K562 (cell line): ENCODE measurements around the gene IL18RAP. TPM values are rescaled to one million over a fixed set of nuclear protein-coding genes. Genes with fewer than 3 reads are reported as not detected.

Experiments used
- ATAC-seq: fragments of 200-7000 bp; cut with Tn5 transposase; 3 replicates; pipeline ENCODE4 v1.9.1; 2020; ENCODE audit warnings: moderate library complexity
- BruUV-seq: library from RNA; stranded (reverse); fragments of 400-500 nt; replicated peaks from 2 replicates; lab custom pipeline; 2021; lab: Mats Ljungman, UMichigan
- CTCF ChIA-PET: fragments of 300-600 bp; formaldehyde crosslinking; extraction: SDS; loops from one replicate; lab custom pipeline; 2021; ENCODE audit warnings: low intra/inter-chr PET ratio; lab: Yijun Ruan, JAX
- POLR2A ChIA-PET: fragments of 300-600, 350-650 bp; sonication (Branson Sonifier 250); formaldehyde crosslinking; extraction: SDS; loops from one replicate; lab custom pipeline; 2021; ENCODE audit warnings: antibody characterized with exemption, inconsistent platforms; lab: Yijun Ruan, JAX
- DNase-seq, 4 experiments: peaks; one replicate each; pipeline versions ENCODE4 v3.0.0 to v3.0.0-alpha.2; 2011 to 2018; ENCODE audit warnings: low spot score in 3 of 4, mixed read lengths in 3 of 4; ENCODE audit errors: extremely low read depth in 1 of 4
- FAIRE-seq: peaks from 2 replicates; lab custom pipeline; 2011; peaks lifted over from hg19 to GRCh38; lab: Jason Lieb, UNC
- H2AFZ ChIP-seq: 2 replicates; pipeline ENCODE4 v1.6.0; 2011; ENCODE audit warnings: low read depth, low read length, control low read depth, inconsistent platforms
- H3K27ac ChIP-seq: fragments of 200-600 bp; 3 replicates; pipeline ENCODE4 v1.8.0; 2011; ENCODE audit warnings: low read depth, mild to moderate bottlenecking, control low read depth, inconsistent platforms, low read length, moderate library complexity, mixed read lengths; ENCODE audit errors: extremely low read depth
- H3K27me3 ChIP-seq, 2 experiments: fragments of 300-600 bp in 1 of 2; 2 replicates in 1 of 2; 3 replicates in 1 of 2; pipeline versions ENCODE4 v1.6.0 to v1.8.0; 2011; ENCODE audit warnings: inconsistent platforms in 2 of 2, low read length in 2 of 2, mild to moderate bottlenecking in 1 of 2, mixed read lengths in 1 of 2, moderate library complexity in 1 of 2; ENCODE audit not compliant: control insufficient read depth in 2 of 2, insufficient read depth in 2 of 2
- H3K36me3 ChIP-seq: fragments of 300-600 bp; 3 replicates; pipeline ENCODE4 v1.8.0; 2011; ENCODE audit warnings: mild to moderate bottlenecking, low read length, inconsistent platforms; ENCODE audit not compliant: control insufficient read depth, insufficient read depth
- H3K4me1 ChIP-seq, 2 experiments: fragments of 200-600 bp in 1 of 2; replicated peaks in 1 of 2; 2 replicates in 1 of 2; 3 replicates in 1 of 2; pipeline versions ENCODE4 v1.5.1 to v1.8.0; 2011; ENCODE audit warnings: inconsistent platforms in 2 of 2, low read length in 2 of 2, mild to moderate bottlenecking in 1 of 2, mixed read lengths in 1 of 2, moderate library complexity in 1 of 2; ENCODE audit not compliant: control insufficient read depth in 2 of 2, insufficient read depth in 2 of 2
- H3K4me2 ChIP-seq: 2 replicates; pipeline ENCODE4 v1.6.1; 2011; ENCODE audit warnings: low read length, control low read depth, inconsistent platforms, mixed read lengths; ENCODE audit not compliant: insufficient read depth
- H3K4me3 ChIP-seq: fragments of 200-600 bp; sonication (generic), shearing (Covaris generic); 2 replicates; pipeline ENCODE4 v1.5.1; 2016; ENCODE audit warnings: control low read depth, inconsistent platforms
- H3K79me2 ChIP-seq: fragments of 200-600 bp; 3 replicates; pipeline ENCODE4 v1.8.0; 2011; ENCODE audit warnings: low read length, inconsistent platforms; ENCODE audit not compliant: control insufficient read depth, insufficient read depth
- H3K9ac ChIP-seq, 2 experiments: 2 replicates each; pipeline versions ENCODE4 v1.6.0 to v1.6.1; 2011; ENCODE audit warnings: low read depth in 2 of 2, low read length in 2 of 2, control low read depth in 1 of 2, inconsistent platforms in 1 of 2, mild to moderate bottlenecking in 1 of 2, mixed read lengths in 1 of 2; ENCODE audit not compliant: insufficient read depth in 1 of 2
- H3K9me1 ChIP-seq: one replicate; pipeline ENCODE4 v1.6.0; 2011; ENCODE audit warnings: inconsistent platforms, mild to moderate bottlenecking, low read length, moderate library complexity; ENCODE audit not compliant: control insufficient read depth, insufficient read depth
- H3K9me3 ChIP-seq: replicated peaks from 2 replicates; pipeline ENCODE4 v1.5.1; 2011; ENCODE audit warnings: low read depth, low read length, inconsistent platforms; ENCODE audit not compliant: control insufficient read depth, insufficient read depth
- H4K20me1 ChIP-seq: replicated peaks from 2 replicates; pipeline ENCODE4 v1.6.1; 2011; ENCODE audit warnings: low read length, inconsistent platforms, mixed read lengths; ENCODE audit not compliant: control insufficient read depth, insufficient read depth
- ARID3A ChIP-seq: IDR thresholded peaks from 2 replicates; pipeline ENCODE4 v1.6.1; 2012; ENCODE audit warnings: low read depth, low read length, improper control_type of control experiment, borderline replicate concordance
- CXXC5 ChIP-seq: fragments of 250-450 bp; sonication (Bioruptor Pico); IDR thresholded peaks from 2 replicates; pipeline ENCODE4 v1.8.0; 2022; ENCODE audit warnings: inconsistent platforms, mild to moderate bottlenecking, moderate library complexity
- DDX20 ChIP-seq: fragments of 450-650 bp; IDR thresholded peaks from 2 replicates; pipeline ENCODE4 v1.6.1; 2016; ENCODE audit warnings: missing genetic modification characterization, low read depth, mild to moderate bottlenecking, missing compliant biosample characterization, moderate library complexity
- GTF2A2 ChIP-seq: IDR thresholded peaks from 2 replicates; pipeline ENCODE4 v1.6.1; 2016; ENCODE audit warnings: mild to moderate bottlenecking, missing genetic modification characterization, missing compliant biosample characterization
- HBP1 ChIP-seq: fragments of 450-650 bp; formaldehyde crosslinking; IDR thresholded peaks from 2 replicates; pipeline ENCODE4 v1.4.0; 2022; ENCODE audit warnings: missing genetic modification characterization
- MITF ChIP-seq: IDR thresholded peaks from 2 replicates; pipeline ENCODE4 v1.6.1; 2014; ENCODE audit warnings: antibody characterized with exemption
- PRDM10 ChIP-seq: fragments of 450-650 bp; IDR thresholded peaks from 2 replicates; pipeline ENCODE4 v1.6.1; 2018; ENCODE audit not compliant: partially characterized antibody
- SMARCC2 ChIP-seq: fragments of 450-650 bp; IDR thresholded peaks from 2 replicates; pipeline ENCODE4 v1.6.1; 2017; ENCODE audit warnings: antibody characterized with exemption, moderate library complexity, mild to moderate bottlenecking, low read depth
- TAF7 ChIP-seq: fragments of 450-650 bp; IDR thresholded peaks from 2 replicates; pipeline ENCODE4 v1.6.1; 2016; ENCODE audit warnings: missing genetic modification characterization, missing compliant biosample characterization
- U2AF2 ChIP-seq: fragments of 200-400 bp; formaldehyde crosslinking; optimal IDR thresholded peaks from 2 replicates; pipeline ENCODE3; 2017; ENCODE audit warnings: low read depth, mild to moderate bottlenecking, low read length
- ZNF740 ChIP-seq, 3 experiments: fragments of 200-800 bp in 1 of 3; sonication (Bioruptor generic) in 1 of 3; sonication (generic) in 1 of 3; formaldehyde crosslinking in 1 of 3; IDR thresholded peaks; 2 replicates each; pipeline versions ENCODE4 v1.6.1 to v1.8.0; 2016 to 2022; ENCODE audit warnings: mild to moderate bottlenecking in 2 of 3, missing compliant biosample characterization in 2 of 3, missing genetic modification characterization in 2 of 3, missing genetic modification reagents in 1 of 3
- WGBS: fragments of 100-300 bp; shearing (Covaris generic); methylation state at CpG from one replicate; pipeline ENCODE4 v1.1.6; 2016; ENCODE audit warnings: low coverage, mixed read lengths; ENCODE audit not compliant: insufficient coverage; ENCODE audit errors: missing lambda C conversion rate; 5-methylcytosine and 5-hydroxymethylcytosine counted together
- in situ Hi-C: fragments of 300-500 bp; cut with MboI; formaldehyde crosslinking; loops from 4 replicates; pipeline ENCODE4 v1.15.0; 2018; ENCODE audit warnings: inconsistent platforms, mixed read lengths
- intact Hi-C: fragments of 100-400 bp; cut with micrococcal nuclease; formaldehyde crosslinking; loops from 2 replicates; pipeline ENCODE4 v1.14.2; 2022
- polyA plus RNA-seq, 8 experiments: library from polyadenylated mRNA; depleted of rRNA in 4 of 8; stranded (reverse) in 5 of 8; unstranded in 3 of 8; fragments of >200 nt; fragmentation: Nextera tagmentation in 2 of 8; fragmentation: Illumina TruSeq in 1 of 8; extraction: Ambion mirVana in 2 of 8; extraction: Trizol in 1 of 8; gene quantifications; 2 replicates each; pipeline versions ENCODE4 v1.2.1 to v1.2.3, GENCODE V29; 2011 to 2014; ENCODE audit warnings: inconsistent platforms in 1 of 8, missing spikeins in 1 of 8
- total RNA-seq, 7 experiments: library from RNA; depleted of rRNA in 6 of 7; stranded (reverse); fragments of >200 nt in 6 of 7; fragmentation: Illumina TruSeq in 2 of 7; extraction: Trizol in 2 of 7; gene quantifications; 2 replicates each; pipeline versions ENCODE4 v1.2.1 to v1.2.3, GENCODE V29; 2011 to 2021; ENCODE audit warnings: low replicate concordance in 1 of 7

The IL18RAP gene
- total and polyA plus RNA-seq, 9 of the 15 experiments (the other 6 are each of a cell fraction or from before 2014, with no cell fraction given), result 1.1 to 20.5 (median 5.8) TPM

GRCh38 chr2:102423368-102423767 lies 408 bp downstream of the IL18RAP start:
- in situ Hi-C loops, result no loop called here
- ChIA-PET CTCF (no interaction called here), POLR2A (no interaction called here)
- no peaks in the 10 kb centered on the region for H4K20me1 ChIP-seq
- H3K4me1 ChIP-seq, result peaks cover 21 to 48% of the 10 kb centered on the region in 2 experiments; a peak in 4 of 5 replicates
- no peaks in the 10 kb centered on the region for H3K27me3 ChIP-seq
- H3K4me3 ChIP-seq, result no peak overlapping the region
- H3K79me2 ChIP-seq, result no peaks in the 10 kb centered on the region
- no peak for FAIRE-seq
- no TSS peak for BruUV-seq
- DNase-seq, result no peak
- no peaks in the 10 kb centered on the region for H3K36me3 ChIP-seq
- WGBS, result 28% methylated on average over 2 of the region's 2 CpGs
- ATAC-seq, result no peak
- intact Hi-C loops, result loop anchor here (2.0 kb wide), 1 partner anchor 19 kb away; no protein-coding TSS in a partner anchor
- no peak overlapping the region for H3K9ac ChIP-seq
- H3K9me3 ChIP-seq, result no peaks in the 10 kb centered on the region
- H3K9me1 ChIP-seq, result no peaks in the 10 kb centered on the region
- peak overlapping the region; percentile 17; the same call in 1 of the 2 replicates for H3K4me2 ChIP-seq
- no peak overlapping the region for H3K27ac ChIP-seq
- H2AFZ ChIP-seq, result 0 out of 2 replicates have a peak overlapping the region, but pooled peaks have one; percentile 21
- TF ChIP-seq U2AF2 (no peak), HBP1 (no peak), CXXC5 (peak; percentile 70), PRDM10 (no peak), SMARCC2 (no peak), ZNF740 (CRISPR knock-in tag; IDR thresholded peaks at IDR 0.05) (no peak), ZNF740 (tag; IDR thresholded peaks at IDR 0.05) (peak in 1 of 2 experiments; percentile 46; a peak in 1 of 4 replicates), ARID3A (no peak), MITF (no peak), GTF2A2 (peak; percentile 87), TAF7 (tag) (0 out of 2 replicates have a peak, but pooled peaks have one; percentile 28), DDX20 (tag) (0 out of 2 replicates have a peak, but pooled peaks have one; percentile 58)
